ENCODE measurements around the gene HIP1.
A peak's percentile ranks its signal among the peaks of the same experiment; 100 is the strongest.
"Not testable (repeated sequence)": the region's sequence is repeated elsewhere in the genome, so short reads cannot be mapped to it uniquely, and the experiment has no call there.

HIP1 gene

DNA sequence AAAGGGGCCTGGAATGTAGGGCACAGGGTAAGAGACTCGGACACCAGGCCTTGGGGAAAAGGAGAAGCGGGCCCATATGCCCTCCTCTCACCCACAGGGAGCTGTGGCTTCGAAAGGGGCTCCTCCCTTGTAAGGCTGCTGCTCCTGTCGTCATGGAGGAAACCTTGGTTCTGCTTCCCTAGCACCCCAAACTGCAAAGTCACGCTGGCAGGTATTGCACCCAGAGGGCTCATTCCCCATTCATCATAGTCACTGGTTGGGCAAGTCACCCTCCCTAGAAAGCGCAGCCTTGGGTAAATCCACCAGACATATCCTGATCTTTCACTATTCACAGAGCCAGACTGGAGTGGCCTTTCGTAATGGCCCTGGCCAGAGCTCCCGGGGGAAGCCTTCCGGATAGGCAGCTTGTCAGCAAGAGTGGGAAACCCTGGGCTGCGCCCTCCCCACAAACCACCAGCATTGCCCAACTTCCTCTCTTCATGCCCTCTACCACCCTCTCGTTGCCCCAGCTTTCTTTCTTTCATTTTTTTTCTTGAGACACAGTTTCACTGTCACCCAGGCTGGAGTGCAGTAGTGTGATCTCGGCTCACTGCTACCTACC, 121.0 kb downstream of the HIP1 start:
- Mint-ChIP-seq H3K4me3 (peak overlapping the region; percentile 27), H3K36me3 (ENCODE audit: low read depth) (no peaks in the 10 kb centered on the region), H3K27ac (peak overlapping the region; percentile 77), H3K9me3 (no peaks in the 10 kb centered on the region), H3K4me1 (peaks cover 41% of the 10 kb centered on the region), H3K27me3 (no peaks in the 10 kb centered on the region)
- ATAC-seq (peak; percentile 87), DNase-seq (peak; percentile 63)

DNA sequence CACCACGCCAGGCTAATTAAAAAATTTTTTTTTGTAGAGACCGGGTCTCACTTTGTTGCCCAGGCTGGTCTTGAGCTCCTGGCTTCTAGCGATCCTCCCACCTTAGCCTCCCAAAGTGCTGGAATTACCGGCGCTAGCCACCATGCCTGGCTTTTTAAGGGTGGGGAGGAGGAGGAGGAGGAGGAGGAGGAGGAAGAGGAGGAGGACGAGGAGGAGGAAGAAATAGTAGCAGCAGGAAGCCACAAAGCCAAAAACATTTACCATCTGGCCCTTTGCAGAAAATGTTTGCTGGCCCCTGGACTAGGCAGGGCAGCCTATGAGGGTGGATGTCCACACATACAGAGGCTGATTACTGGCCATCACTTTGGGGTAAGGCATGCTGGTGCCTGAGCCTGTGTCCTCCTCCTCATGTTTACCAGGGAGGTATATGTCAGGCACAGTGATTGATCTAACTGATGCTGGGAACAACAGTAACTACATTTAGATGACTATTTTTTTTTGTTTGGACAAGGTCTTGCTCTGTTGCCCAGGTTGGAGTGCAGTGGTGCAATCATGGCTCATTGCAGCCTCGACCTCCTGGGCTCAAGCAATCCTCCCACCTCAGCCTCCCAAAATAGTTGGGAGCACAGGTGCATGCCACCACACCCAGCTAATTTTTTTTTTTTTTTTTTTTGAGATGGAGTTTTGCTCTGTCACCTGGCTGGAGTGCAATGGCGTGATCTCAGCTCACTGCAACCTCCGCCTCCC, 122.1 kb downstream of the HIP1 start:
- H3K27me3 Mint-ChIP-seq = no peaks in the 10 kb centered on the region
- H3K4me3 Mint-ChIP-seq = no peak overlapping the region
- H3K9me3 Mint-ChIP-seq = no peaks in the 10 kb centered on the region
- H3K4me1 Mint-ChIP-seq = peaks cover 39% of the 10 kb centered on the region
- no peak overlapping the region for H3K27ac Mint-ChIP-seq
- no peak for DNase-seq
- H3K36me3 Mint-ChIP-seq (ENCODE audit: low read depth) = no peaks in the 10 kb centered on the region
- no peak for ATAC-seq

- Mint-ChIP-seq H3K36me3 (ENCODE audit: low read depth) (no peaks in the 10 kb centered on the region), H3K4me1 (peaks cover 26% of the 10 kb centered on the region), H3K9me3 (no peaks in the 10 kb centered on the region), H3K4me3 (no peak overlapping the region), H3K27me3 (no peaks in the 10 kb centered on the region), H3K27ac (no peak overlapping the region)
- ATAC-seq = no peak
- DNase-seq = no peak
Observed at GRCh38 chr7:75614401-75614800, 124.3 kb downstream of the HIP1 start.

GRCh38 chr7:75613351-75613750, 125.4 kb downstream of the HIP1 start:
- H3K9me3 Mint-ChIP-seq = no peaks in the 10 kb centered on the region
- no peak for ATAC-seq
- no peaks in the 10 kb centered on the region for H3K27me3 Mint-ChIP-seq
- H3K36me3 Mint-ChIP-seq (ENCODE audit: low read depth) = no peaks in the 10 kb centered on the region
- peaks cover 19% of the 10 kb centered on the region for H3K4me1 Mint-ChIP-seq
- no peak overlapping the region for H3K4me3 Mint-ChIP-seq
- H3K27ac Mint-ChIP-seq = no peak overlapping the region
- DNase-seq = no peak

GRCh38 chr7:75611557-75612178, 127.1 kb downstream of the HIP1 start:
- ATAC-seq = no peak
- no peak for DNase-seq
- Mint-ChIP-seq H3K4me1 (peaks cover 2% of the 10 kb centered on the region), H3K36me3 (ENCODE audit: low read depth) (no peaks in the 10 kb centered on the region), H3K9me3 (no peaks in the 10 kb centered on the region), H3K27me3 (no peaks in the 10 kb centered on the region), H3K4me3 (no peak overlapping the region), H3K27ac (no peak overlapping the region)

DNA sequence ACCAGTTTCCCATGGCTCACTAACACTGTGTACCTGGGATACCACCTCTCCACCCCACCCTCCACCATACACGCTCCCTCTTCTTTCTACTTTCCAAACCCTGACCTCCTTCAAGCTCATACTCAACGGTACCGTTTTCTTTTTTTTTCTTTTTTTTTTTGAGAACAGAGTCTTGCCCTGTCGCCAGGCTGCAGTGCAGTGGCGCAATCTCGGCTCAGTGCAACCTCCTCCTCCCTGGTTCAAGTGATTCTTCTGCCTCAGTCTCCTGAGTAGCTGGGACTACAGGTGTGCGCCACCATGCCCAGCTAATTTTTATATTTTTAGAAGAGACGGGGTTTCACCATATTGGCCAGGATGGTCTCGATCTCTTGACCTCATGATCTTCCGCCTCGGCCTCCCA, 129.3 kb downstream of the HIP1 start:
- not testable (repeated sequence) for DNase-seq; H3K27ac Mint-ChIP-seq; H3K4me3 Mint-ChIP-seq; H3K36me3 Mint-ChIP-seq (ENCODE audit: low read depth); H3K9me3 Mint-ChIP-seq; H3K27me3 Mint-ChIP-seq; H3K4me1 Mint-ChIP-seq; ATAC-seq

GRCh38 chr7:75608451-75609122, 130.2 kb downstream of the HIP1 start:
- Mint-ChIP-seq H3K9me3 (no peaks in the 10 kb centered on the region), H3K4me1 (no peaks in the 10 kb centered on the region), H3K4me3 (no peak overlapping the region), H3K36me3 (ENCODE audit: low read depth) (no peaks in the 10 kb centered on the region), H3K27ac (no peak overlapping the region), H3K27me3 (no peaks in the 10 kb centered on the region)
- ATAC-seq = no peak
- DNase-seq = no peak

DNA sequence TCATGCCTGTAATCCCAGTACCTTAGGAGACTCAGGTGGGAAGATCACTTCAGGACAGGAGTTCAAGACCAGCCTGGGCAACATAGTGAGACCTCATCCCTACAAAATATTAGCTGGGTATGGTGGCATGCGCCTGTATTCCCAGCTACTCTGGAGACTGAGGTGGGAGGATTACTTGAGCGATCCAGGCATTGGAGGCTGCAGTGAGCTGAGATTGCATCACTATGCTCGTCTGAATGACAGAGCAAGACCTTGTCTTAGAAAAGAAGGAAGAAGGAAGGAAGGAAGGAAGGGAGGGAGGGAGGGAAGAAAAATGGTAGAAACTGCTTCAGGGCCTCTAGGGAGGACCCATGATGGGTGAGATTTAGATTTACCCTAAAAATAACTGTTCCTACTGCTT, 134.3 kb downstream of the HIP1 start:
- no peak overlapping the region for H3K27ac Mint-ChIP-seq
- DNase-seq (no peak), ATAC-seq (no peak)
- peaks cover 2% of the 10 kb centered on the region for H3K36me3 Mint-ChIP-seq (ENCODE audit: low read depth)
- no peak overlapping the region for H3K4me3 Mint-ChIP-seq
- no peaks in the 10 kb centered on the region for H3K9me3 Mint-ChIP-seq
- no peaks in the 10 kb centered on the region for H3K27me3 Mint-ChIP-seq
- H3K4me1 Mint-ChIP-seq = no peaks in the 10 kb centered on the region

DNA sequence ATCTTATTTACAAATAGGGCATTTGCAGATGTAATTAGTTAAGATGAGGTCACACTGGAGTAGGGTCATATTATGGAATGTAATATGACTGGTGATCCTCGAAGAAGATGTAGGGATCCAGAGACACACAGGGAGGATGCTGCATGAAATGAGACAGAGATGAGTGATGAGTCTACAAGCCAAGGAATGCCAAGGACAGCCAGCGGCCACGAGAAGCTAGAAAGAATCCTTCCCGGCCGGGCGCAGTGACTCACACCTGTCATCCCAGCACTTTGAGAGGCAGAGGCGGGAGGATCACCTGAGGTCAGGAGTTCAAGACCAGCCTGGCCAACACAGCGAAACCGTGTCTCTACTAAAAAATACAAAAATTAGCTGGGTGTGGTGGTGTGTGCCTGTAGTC, 135.9 kb downstream of the HIP1 start:
- not testable (repeated sequence) for H3K27ac Mint-ChIP-seq, H3K4me1 Mint-ChIP-seq, DNase-seq

GRCh38 chr7:75601539-75601938, 137.2 kb downstream of the HIP1 start:
- no peak overlapping the region for H3K27ac Mint-ChIP-seq
- H3K4me1 Mint-ChIP-seq = peaks cover 9% of the 10 kb centered on the region
- H3K27me3 Mint-ChIP-seq = no peaks in the 10 kb centered on the region
- ATAC-seq = no peak
- H3K9me3 Mint-ChIP-seq = no peaks in the 10 kb centered on the region
- peaks cover 2% of the 10 kb centered on the region for H3K36me3 Mint-ChIP-seq (ENCODE audit: low read depth)
- no peak for DNase-seq
- H3K4me3 Mint-ChIP-seq = no peak overlapping the region

More for the DNA sequence above, 135.9 kb downstream of the HIP1 start:
- not testable (repeated sequence) for H3K27me3 Mint-ChIP-seq; H3K4me3 Mint-ChIP-seq; H3K9me3 Mint-ChIP-seq; ATAC-seq; H3K36me3 Mint-ChIP-seq (ENCODE audit: low read depth)

GRCh38 chr7:75600748-75601147, 138.0 kb downstream of the HIP1 start:
- not testable (repeated sequence) for DNase-seq; H3K9me3 Mint-ChIP-seq; H3K36me3 Mint-ChIP-seq (ENCODE audit: low read depth); H3K27ac Mint-ChIP-seq; ATAC-seq; H3K4me3 Mint-ChIP-seq; H3K27me3 Mint-ChIP-seq
- H3K4me1 Mint-ChIP-seq = peaks cover 14% of the 10 kb centered on the region

- ATAC-seq = no peak
Observed at GRCh38 chr7:75599244-75599781, 139.4 kb downstream of the HIP1 start.

DNA sequence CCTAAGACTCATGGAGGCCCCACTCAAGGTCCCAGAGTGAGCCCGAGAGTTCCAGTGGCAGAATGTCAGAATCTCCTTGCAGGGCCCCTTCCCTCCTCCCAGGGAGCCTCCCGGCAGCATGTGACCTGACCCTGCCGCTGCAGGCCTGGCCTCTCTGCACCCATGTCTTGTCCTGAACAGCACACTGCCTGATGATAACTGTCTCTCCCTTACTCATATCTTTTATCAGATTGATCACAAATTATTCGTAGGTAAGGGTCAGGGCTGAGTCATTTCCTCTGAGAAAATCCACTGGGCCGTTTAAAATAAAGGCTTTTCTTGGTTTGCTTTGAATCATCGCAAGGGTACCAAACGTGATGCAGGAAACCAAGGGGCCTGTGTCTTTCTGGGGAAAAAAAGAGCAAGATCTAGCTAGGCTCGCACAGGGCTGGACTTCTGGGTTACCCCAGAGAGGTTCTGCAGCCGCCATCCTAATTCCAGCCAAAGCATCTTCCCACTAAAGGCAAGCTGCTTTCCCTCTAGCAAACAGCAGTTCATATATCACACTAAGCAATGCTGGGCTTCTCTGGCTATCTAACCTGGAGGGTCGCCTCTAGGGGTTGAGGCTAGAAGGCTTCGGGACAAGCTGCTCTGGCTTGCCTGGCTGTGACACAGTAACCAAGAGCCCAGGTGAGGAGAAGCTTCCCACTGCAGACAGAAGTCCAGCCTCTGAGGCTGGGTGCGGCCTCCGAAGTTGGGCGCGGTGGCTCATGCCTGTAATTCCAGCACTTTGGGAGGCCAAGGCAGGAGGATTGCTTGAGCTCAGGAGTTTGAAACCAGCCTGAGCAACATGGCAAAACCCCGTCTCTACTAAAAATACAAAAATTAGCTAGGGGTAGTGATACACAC, 141.8 kb downstream of the HIP1 start:
- Mint-ChIP-seq H3K27me3 (no peaks in the 10 kb centered on the region), H3K27ac (peak overlapping the region; percentile 52), H3K9me3 (no peaks in the 10 kb centered on the region), H3K36me3 (ENCODE audit: low read depth) (no peaks in the 10 kb centered on the region), H3K4me3 (no peak overlapping the region), H3K4me1 (peaks cover 28% of the 10 kb centered on the region)
- peak; percentile 90 for ATAC-seq
- peak; percentile 32 for DNase-seq

More at GRCh38 chr7:75599244-75599781, 139.4 kb downstream of the HIP1 start:
- no peak overlapping the region for H3K4me3 Mint-ChIP-seq
- H3K27me3 Mint-ChIP-seq = no peaks in the 10 kb centered on the region
- no peaks in the 10 kb centered on the region for H3K9me3 Mint-ChIP-seq
- DNase-seq = no peak
- peaks cover 28% of the 10 kb centered on the region for H3K4me1 Mint-ChIP-seq
- no peak overlapping the region for H3K27ac Mint-ChIP-seq
- H3K36me3 Mint-ChIP-seq (ENCODE audit: low read depth) = peaks cover 2% of the 10 kb centered on the region

- no peaks in the 10 kb centered on the region for H3K27me3 Mint-ChIP-seq
- H3K4me1 Mint-ChIP-seq = peaks cover 28% of the 10 kb centered on the region
- H3K27ac Mint-ChIP-seq = no peak overlapping the region
- no peaks in the 10 kb centered on the region for H3K9me3 Mint-ChIP-seq
- DNase-seq (no peak), ATAC-seq (no peak)
- H3K36me3 Mint-ChIP-seq (ENCODE audit: low read depth) = no peaks in the 10 kb centered on the region
- H3K4me3 Mint-ChIP-seq = no peak overlapping the region
Observed at GRCh38 chr7:75595766-75596165, 143.0 kb downstream of the HIP1 start.

Measured in activated naive CD8-positive, alpha-beta T cell treated with anti-CD3 and anti-CD28 coated beads, Interleukin-2, amount 50 U/mL, for 24 hours (primary cell).